ENCODE results near the gene WDR31.

Gene WDR31

GRCh38 chr9:113269871-113270270 is 70.2 kb downstream of the WDR31 start:
- H3K79me2 ChIP-seq (ENCODE audit: insufficient read depth, low read depth) = peaks cover 3% of the 10 kb centered on the region; the same call in 1 of the 2 replicates
- no peak overlapping the region for H3K4me3 ChIP-seq (IDR thresholded peaks at IDR 0.05; ENCODE audit: insufficient read depth, low read depth, low read length)
- no peaks in the 10 kb centered on the region for H3K27me3 ChIP-seq (ENCODE audit: insufficient read depth, low read depth)
- H3K4me2 ChIP-seq = no peak overlapping the region
- H3K27ac ChIP-seq = no peak overlapping the region
- peaks cover 6% of the 10 kb centered on the region for H3K4me1 ChIP-seq (ENCODE audit: low read depth, poor library complexity, severe bottlenecking)
- peaks cover 7% of the 10 kb centered on the region; the same call in 1 of the 2 replicates for H3K36me3 ChIP-seq (ENCODE audit: insufficient read depth)
- H4K20me1 ChIP-seq (ENCODE audit: insufficient read depth) = no peaks in the 10 kb centered on the region
- H2AFZ ChIP-seq (ENCODE audit: low read depth) = no peak overlapping the region
- no peak for TF ChIP-seq CTCF (conservative IDR thresholded peaks at IDR 0.05; ENCODE audit: low read depth, low read length)
- H3K9ac ChIP-seq = no peak overlapping the region

DNA sequence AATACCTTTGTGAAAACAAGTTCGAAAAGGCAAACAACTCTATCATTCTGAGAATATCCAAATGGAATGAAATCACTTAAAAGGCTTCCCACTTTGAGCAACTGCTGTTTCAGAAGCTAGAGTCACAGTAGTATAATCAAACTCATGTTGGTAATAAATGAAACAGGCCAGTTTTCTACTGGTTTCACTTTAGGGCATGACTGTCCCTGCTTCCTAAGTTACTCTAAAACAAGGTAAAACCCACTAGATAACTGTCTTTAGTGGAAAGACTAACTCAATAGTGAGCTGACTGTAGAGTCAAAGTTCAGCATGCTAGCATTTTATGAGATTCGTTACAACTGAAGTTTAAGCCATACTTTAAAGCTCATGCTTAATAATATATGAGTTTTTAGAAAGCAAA is 70.7 kb downstream of the WDR31 start:
- no peak for TF ChIP-seq CTCF (conservative IDR thresholded peaks at IDR 0.05; ENCODE audit: low read depth, low read length)
- Histone ChIP-seq H3K4me2 (no peak overlapping the region), H3K27ac (no peak overlapping the region), H3K9ac (no peak overlapping the region), H2AFZ (ENCODE audit: low read depth) (no peak overlapping the region), H4K20me1 (ENCODE audit: insufficient read depth) (no peaks in the 10 kb centered on the region), H3K27me3 (ENCODE audit: insufficient read depth, low read depth) (no peaks in the 10 kb centered on the region), H3K36me3 (ENCODE audit: insufficient read depth) (peaks cover 7% of the 10 kb centered on the region; the same call in 1 of the 2 replicates), H3K4me3 (IDR thresholded peaks at IDR 0.05; ENCODE audit: insufficient read depth, low read depth, low read length) (no peak overlapping the region), H3K4me1 (ENCODE audit: low read depth, poor library complexity, severe bottlenecking) (peaks cover 6% of the 10 kb centered on the region), H3K79me2 (ENCODE audit: insufficient read depth, low read depth) (no peaks in the 10 kb centered on the region; the same call in 1 of the 2 replicates)

- peaks cover 7% of the 10 kb centered on the region; the same call in 1 of the 2 replicates for H3K36me3 ChIP-seq (ENCODE audit: insufficient read depth)
Observed at GRCh38 chr9:113267911-113268566, 72.0 kb downstream of the WDR31 start.

GRCh38 chr9:113266174-113266573 is 73.9 kb downstream of the WDR31 start:
- Histone ChIP-seq H3K27ac (no peak overlapping the region), H3K4me3 (IDR thresholded peaks at IDR 0.05; ENCODE audit: insufficient read depth, low read depth, low read length) (no peak overlapping the region), H2AFZ (ENCODE audit: low read depth) (no peak overlapping the region), H3K9ac (no peak overlapping the region), H3K79me2 (ENCODE audit: insufficient read depth, low read depth) (no peaks in the 10 kb centered on the region), H3K4me2 (no peak overlapping the region), H3K27me3 (ENCODE audit: insufficient read depth, low read depth) (no peaks in the 10 kb centered on the region), H3K4me1 (ENCODE audit: low read depth, poor library complexity, severe bottlenecking) (no peaks in the 10 kb centered on the region), H4K20me1 (ENCODE audit: insufficient read depth) (no peaks in the 10 kb centered on the region), H3K36me3 (ENCODE audit: insufficient read depth) (peaks cover 7% of the 10 kb centered on the region; the same call in 1 of the 2 replicates)
- TF ChIP-seq CTCF (conservative IDR thresholded peaks at IDR 0.05; ENCODE audit: low read depth, low read length) = no peak

More at GRCh38 chr9:113267911-113268566, 72.0 kb downstream of the WDR31 start:
- H3K4me2 ChIP-seq = no peak overlapping the region
- no peaks in the 10 kb centered on the region for H4K20me1 ChIP-seq (ENCODE audit: insufficient read depth)
- H3K27ac ChIP-seq = no peak overlapping the region
- no peak overlapping the region for H2AFZ ChIP-seq (ENCODE audit: low read depth)
- H3K9ac ChIP-seq = no peak overlapping the region
- H3K79me2 ChIP-seq (ENCODE audit: insufficient read depth, low read depth) = no peaks in the 10 kb centered on the region
- H3K4me1 ChIP-seq (ENCODE audit: low read depth, poor library complexity, severe bottlenecking) = no peaks in the 10 kb centered on the region
- no peaks in the 10 kb centered on the region for H3K27me3 ChIP-seq (ENCODE audit: insufficient read depth, low read depth)
- TF ChIP-seq CTCF (conservative IDR thresholded peaks at IDR 0.05; ENCODE audit: low read depth, low read length) = no peak
- H3K4me3 ChIP-seq (IDR thresholded peaks at IDR 0.05; ENCODE audit: insufficient read depth, low read depth, low read length) = no peak overlapping the region
